Hepatocyte (in vitro differentiated cells): ENCODE results near the gene IPO5.

ENCODE experiments used
- EZH2 ChIP-seq: fragments of 200-600 bp; sonication (generic); IDR thresholded peaks from 2 replicates; pipeline ENCODE4 v1.6.1; 2016; ENCODE audit warnings: antibody characterized with exemption, mild to moderate bottlenecking, borderline replicate concordance
- EZH2phosphoT487 ChIP-seq: fragments of 200-600 bp; sonication (generic); IDR thresholded peaks from one replicate; pipeline ENCODE4 v1.6.1; 2018; ENCODE audit warnings: antibody characterized with exemption, mild to moderate bottlenecking, low read depth, moderate library complexity; ENCODE audit not compliant: unreplicated experiment, severe bottlenecking
- TF ChIP-seq, protein P1 (sequence below): fragments of 200-600 bp; sonication (generic); IDR thresholded peaks from 2 replicates; pipeline ENCODE4 v1.5.1; 2016; ENCODE audit warnings: antibody characterized with exemption, mild to moderate bottlenecking; ENCODE audit not compliant: poor library complexity

DNA sequence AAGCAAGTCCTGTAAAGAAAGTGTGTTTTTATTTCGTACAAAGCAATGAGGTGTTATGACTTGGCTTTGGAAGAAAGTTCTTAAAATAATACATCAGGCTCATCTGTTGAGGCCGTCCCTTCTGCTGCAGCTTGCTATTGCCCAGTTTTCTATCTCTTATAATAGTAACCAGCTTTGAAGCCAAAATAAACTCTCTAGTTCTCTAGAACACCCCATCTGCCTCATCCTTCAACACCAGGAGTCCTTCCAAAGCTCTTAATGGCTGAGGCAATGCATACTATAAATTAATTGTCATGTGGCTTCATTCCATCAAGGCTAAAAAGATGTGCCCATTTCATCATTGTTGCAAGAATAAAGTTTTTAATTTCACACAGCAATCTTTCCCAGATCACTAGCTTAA, 49.4 kb upstream of the IPO5 start:
- TF ChIP-seq, protein P1, sequence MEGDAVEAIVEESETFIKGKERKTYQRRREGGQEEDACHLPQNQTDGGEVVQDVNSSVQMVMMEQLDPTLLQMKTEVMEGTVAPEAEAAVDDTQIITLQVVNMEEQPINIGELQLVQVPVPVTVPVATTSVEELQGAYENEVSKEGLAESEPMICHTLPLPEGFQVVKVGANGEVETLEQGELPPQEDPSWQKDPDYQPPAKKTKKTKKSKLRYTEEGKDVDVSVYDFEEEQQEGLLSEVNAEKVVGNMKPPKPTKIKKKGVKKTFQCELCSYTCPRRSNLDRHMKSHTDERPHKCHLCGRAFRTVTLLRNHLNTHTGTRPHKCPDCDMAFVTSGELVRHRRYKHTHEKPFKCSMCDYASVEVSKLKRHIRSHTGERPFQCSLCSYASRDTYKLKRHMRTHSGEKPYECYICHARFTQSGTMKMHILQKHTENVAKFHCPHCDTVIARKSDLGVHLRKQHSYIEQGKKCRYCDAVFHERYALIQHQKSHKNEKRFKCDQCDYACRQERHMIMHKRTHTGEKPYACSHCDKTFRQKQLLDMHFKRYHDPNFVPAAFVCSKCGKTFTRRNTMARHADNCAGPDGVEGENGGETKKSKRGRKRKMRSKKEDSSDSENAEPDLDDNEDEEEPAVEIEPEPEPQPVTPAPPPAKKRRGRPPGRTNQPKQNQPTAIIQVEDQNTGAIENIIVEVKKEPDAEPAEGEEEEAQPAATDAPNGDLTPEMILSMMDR = no peak
- TF ChIP-seq EZH2phosphoT487 (no peak), EZH2 (no peak)
